GM19468 (cell line): ENCODE measurements around the gene ZNF684.
"Not testable (repeated sequence)": the region's sequence is repeated elsewhere in the genome, so short reads cannot be mapped to it uniquely, and the experiment has no call there.

ENCODE experiments used
- ATAC-seq: cut with Tn5 transposase; IDR thresholded peaks from one replicate; pipeline ENCODE4 v1.9.1; 2021; ENCODE audit warnings: mild to moderate bottlenecking, moderate library complexity, moderate number of reproducible peaks; ENCODE audit not compliant: unreplicated experiment; ENCODE audit errors: extremely low read depth

Gene ZNF684

DNA sequence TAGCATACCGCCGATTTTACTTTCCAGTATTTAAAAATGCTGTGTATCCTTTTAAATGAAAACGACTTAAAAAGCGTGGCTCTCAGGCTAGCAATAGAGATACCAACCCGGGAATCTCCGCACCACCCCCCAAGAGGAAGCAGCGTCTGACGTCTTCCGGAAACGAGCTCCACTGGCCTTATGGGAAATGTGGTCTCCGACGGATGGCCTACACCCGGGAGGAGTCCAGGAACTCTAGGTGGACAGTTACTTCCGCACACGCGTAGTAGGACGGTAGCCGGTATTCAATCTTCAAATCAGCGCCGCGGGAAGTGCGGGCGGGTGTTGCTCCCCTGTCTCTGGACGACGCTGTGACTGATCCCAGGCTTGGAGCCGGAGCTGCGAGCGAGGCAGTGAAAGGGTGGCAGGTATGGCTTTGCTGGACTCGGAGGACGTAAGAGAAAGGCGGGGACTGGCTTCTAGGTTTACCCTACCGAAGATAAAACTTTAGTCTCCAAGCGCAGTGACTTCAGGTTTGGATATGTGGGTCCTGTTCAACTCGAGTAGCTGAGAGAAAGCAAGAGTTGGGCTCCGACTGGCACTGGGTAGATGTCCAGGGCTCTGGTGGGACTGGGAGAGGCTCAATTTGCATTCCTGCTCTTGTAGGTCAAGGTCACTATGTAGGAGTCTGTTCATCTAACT lies at the start of gene ZNF684:
ZNF684 (plus strand) TSS at position 257 of the 681 bp plus-strand sequence. CDS start 1,530 bp downstream, outside the sequence.
- ATAC-seq = peak; percentile 60

DNA sequence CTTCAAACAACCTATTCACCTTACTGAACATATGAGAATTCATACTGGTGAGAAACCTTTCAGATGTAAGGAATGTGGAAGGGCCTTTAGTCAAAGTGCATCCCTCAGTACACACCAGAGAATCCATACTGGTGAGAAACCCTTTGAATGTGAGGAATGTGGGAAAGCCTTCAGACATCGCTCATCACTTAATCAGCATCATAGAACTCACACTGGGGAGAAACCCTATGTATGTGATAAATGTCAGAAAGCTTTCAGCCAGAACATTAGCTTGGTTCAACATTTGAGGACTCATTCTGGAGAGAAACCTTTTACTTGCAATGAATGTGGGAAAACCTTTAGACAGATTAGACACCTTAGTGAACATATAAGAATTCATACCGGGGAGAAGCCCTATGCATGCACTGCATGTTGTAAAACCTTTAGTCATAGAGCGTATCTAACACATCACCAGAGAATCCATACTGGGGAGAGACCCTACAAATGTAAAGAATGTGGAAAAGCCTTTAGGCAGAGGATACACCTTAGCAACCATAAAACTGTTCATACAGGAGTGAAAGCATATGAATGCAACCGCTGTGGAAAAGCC lies 36.0 kb upstream of the ZNF684 start:
- ATAC-seq = no peak

DNA sequence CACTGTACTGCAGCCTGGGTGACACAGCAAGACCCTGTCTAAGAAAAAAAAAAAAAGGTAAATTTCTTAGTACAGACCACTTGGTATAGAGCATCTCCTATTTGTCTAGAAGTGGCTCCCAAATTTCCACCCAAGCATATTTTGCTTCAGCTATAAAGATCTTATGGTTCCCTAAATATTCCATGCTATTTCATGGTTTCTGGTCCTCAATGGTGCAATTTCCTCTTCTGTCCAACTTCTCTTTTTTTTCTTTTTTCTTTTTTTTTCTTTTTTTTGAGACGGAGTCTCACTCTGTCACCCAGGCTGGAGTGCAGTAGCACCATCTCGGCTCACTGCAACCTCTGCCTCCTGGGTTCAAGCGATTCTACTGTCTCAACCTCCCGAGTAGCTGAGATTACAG lies 28.8 kb upstream of the ZNF684 start:
- not testable (repeated sequence) for ATAC-seq

DNA sequence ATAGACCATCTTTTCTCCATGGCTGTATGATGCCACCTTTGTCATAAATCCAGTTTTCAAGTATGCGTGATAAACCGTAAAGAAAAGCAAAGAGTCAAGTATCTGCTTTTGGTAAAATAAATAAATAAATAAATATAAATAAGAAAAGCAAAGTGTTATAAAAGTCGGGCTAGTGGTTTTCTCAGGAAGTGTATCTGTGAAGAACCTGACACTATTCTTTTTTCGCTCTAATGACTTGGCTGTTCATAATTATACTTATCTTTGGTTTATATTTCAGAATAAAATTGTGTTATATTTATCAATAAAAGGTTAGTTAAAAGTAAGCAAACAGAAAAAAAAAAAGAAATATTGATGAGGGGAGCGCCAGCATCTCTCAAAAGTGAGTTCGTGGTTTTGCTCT lies 23.5 kb upstream of the ZNF684 start:
- no peak for ATAC-seq

DNA sequence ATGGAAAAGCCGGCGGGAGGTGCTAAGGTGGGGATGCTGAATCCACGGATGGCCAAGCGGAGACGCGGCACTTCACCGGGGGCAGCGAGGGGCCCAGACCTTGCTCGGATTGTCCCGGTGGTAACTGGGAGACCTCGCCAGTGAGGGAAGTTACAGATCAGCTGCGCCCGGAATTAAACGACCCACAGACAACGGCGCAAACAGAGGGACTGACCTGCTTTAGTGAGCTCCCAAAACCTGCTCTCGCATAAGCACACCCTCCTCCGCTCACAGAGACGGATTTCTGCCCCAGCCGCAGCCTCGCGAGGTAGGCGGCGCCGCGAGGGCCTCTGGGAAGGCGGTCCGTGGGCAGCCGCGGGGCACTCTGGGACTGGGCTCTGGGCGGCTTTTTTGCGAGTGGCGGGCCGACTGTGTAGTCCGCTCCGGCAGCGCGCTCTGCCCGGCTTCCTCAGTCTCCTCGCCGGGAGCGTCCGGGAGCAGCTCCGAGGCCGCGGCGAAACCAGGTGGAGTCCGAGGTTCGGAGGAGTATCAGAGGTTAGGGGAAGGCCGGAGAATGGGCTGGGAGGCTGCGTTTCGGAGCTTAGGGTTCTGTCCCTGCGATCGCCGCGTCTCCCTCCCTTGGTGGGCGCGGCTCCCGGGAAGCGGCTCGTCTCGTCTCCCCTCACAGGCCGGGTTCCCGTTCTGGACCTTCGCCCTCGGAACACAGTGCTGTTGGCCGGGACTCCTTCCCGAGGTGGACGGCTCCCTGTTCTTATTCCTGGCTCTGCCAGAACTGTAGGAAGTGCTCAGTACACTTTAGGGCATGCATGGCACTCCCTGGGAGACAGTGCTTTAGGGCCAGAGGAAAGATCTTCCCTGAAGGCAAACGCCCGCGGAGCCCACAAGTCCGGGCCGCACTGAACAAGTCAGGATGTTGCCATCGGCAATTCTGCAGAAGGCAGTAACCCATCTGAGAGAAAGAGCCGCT lies 22.8 kb upstream of the ZNF684 start, which contains the start of gene EXO5:
EXO5 (plus strand) TSS at position 393 of the 967 bp plus-strand sequence. CDS start 5,778 bp downstream, outside the sequence.
- peak; percentile 19 for ATAC-seq

DNA sequence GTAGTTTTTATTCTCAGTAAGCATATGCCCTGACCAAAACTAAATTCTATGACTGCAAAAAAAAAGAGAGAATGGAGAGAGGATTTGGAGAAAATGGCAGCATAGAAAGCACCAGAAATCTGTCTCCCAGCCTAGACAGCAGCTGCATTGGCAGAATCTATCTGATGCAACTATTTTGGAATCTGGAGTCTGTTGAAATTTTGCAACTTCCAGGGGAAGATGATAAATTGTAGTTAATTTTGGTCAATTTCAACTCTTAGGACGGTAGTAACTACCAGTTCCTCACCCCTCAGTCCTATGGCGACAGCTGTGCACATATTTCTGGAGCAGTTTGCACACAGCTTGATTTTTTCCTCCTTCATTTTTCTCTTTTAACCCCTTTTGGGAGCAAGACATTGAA lies 11.9 kb upstream of the ZNF684 start:
- ATAC-seq = no peak

DNA sequence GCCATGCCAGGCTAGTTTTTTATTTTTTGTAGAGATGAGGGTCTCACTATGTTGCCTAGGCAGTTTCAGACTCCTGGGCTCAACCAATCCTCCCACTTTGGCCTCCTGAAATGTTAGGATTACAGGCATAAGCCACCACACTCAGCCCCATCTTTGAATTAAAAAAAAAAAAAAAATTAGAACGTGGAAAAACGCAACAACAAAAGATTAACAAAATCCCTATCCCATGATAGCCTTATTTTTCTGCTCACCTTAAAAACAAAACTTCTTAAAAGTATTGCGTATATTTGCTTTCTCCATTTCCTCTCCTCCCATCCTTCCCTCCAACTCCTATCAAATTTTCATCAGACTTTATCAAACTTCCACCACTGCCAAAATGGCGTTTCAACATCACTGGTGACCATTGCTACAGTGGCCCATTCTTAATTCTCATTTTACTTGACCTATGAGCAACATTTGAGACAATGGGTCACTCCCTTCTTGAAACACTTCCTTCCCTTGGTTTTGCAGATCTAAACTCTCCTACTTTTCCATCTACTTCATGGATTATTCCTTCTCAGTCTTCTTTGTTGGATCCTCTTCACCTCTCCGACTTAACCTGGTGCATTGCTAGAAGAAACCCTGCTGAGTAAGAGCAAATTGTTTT lies 579 bp upstream of the ZNF684 start:
- ATAC-seq = no peak

DNA sequence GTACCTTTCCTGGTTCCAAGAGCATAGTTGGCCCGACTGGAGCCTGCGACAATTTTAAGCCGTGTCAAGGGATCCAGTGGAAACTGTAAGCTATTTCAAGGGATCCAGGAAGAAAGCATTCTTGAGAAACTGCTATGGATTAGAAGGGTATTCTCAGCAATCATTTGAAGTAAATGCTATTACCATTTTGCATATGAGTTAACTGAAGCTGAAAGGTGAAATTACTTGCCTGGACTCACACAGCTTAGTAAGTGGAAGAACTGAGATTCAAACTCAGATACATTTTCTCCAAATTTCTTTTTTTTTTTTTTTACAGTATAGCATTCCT lies 589 bp downstream of the ZNF684 start:
- no peak for ATAC-seq

DNA sequence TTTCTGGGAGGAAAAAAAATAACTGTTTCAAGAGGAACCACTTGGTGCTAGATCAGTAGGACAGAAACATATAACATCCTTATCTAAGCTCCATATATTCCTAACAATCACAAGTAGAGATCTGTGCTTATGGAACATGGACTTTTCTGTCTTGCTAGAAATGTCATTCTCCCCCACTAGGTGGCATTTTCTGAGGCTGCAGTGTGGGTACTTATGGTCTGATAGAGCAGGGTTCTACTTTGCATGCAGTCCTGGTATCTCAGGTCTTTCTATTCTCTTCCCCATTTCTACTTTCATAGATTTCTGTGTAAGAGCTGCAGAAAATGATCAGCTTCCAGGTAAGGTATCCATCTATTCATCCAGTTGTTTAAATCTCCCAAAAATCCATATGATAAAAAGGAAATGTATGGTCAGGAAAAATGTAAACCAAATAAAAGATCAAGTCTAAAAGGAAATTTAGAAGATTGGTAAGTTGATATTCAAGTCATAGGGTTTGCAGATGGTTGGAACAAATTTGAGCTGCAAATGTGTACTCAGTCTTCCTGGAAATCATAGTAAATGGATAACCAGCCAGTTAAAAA lies 1.5 kb downstream of the ZNF684 start:
- no peak for ATAC-seq

DNA sequence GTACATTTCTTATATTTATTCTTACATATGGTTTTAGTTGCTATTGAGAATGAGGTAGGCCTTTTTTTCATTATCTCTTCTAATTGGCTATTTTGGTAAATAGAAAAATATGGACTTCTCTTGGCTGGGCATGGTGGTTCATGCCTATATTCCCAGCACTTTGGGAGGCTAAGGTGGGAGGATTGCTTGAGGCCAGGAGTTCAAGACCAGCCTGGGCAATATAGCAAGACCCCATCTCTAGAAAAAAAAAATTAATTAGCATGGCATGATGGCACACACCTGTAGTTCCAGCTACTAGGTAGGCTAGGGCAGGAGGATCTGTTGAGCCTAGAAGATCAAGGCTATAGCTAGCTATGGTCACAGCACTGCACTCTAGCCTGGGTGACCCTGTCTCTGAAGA lies 3.2 kb downstream of the ZNF684 start:
- no peak for ATAC-seq

DNA sequence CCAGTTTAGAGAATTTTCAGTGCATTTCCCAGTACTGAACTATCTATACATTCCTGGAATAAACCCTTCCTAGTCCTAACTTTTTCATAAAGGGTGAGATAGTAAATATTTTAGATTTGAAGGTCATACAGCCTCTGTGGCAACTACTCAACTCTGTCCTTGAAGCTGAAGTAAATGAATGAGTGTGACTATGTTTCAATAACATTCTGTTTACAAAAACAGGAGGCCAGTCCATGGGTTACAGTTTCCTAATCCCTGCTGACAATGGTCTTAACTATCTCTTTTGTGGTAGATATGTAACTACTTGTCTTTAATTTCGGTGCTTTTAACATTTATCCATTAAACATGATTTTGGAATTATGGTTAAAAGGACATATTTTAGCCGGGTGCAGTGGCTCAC lies 4.3 kb downstream of the ZNF684 start:
- no peak for ATAC-seq

DNA sequence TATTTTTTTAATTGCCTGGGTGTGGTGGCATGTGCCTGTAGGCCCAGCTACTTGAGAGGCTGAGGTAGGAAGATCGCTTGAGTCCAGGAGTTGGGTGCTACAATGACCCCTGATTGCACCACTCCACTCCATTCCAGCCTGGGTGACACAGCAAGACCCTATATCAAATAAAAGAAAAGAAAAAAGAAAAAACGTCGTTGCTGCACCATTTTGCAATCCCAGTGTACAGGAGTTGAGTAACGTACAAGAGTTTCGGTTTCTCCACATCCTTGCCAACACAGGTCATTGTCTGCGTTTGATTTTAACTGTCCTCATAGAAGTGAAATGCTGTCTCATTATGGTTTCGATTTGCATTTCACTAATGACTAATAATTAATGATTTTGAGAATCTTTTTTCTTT lies 7.9 kb downstream of the ZNF684 start:
- ATAC-seq = no peak

DNA sequence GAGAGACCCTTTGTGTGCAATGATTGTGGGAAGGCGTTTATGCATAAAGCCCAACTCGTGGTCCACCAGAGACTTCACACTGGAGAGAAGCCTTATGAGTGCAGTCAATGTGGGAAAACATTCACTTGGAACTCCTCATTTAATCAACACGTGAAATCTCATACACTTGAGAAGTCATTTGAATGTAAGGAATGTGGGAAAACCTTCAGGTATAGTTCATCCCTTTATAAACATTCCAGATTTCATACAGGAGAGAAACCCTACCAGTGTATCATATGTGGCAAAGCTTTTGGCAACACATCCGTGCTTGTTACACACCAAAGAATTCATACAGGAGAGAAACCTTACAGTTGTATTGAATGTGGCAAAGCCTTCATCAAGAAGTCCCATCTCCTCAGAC lies 15.5 kb downstream of the ZNF684 start:
- no peak for ATAC-seq

DNA sequence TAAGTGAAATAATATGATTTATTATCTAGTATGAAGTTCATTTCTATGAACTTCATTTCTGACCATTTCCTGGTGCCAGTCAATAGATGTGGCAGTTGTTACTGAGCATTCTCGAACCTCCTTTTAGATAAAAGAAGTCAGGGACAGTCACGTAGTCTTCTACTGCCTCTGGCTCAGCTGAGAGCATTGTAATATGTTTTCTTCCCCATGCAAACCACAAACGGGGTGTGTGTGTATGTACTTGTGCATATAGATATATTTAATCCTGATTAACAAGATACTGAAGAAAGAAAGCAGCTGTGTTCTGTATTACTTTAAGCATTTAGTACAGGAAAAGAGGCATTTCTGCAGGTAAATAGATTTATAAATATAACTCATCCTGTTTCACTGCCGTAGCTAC lies 21.6 kb downstream of the ZNF684 start:
- no peak for ATAC-seq

DNA sequence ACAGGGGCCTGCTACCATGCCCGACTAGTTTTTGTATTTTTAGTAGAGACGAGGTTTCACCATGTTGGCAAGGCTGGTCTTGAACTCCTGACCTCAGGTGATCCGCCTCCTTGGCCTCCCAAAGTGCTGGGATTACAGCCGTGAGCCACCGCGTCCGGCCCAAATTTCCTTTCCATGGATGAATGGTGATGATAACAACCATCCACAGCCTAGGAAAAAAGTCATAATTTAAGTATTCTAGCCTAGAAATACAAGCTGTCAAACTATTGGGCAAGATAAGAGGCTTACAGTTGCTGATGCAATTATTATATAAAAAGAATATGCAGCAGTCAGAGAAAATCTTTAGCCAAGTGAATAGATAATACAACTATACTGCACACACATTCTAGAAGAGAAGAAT lies 23.4 kb downstream of the ZNF684 start:
- ATAC-seq = not testable (repeated sequence)

DNA sequence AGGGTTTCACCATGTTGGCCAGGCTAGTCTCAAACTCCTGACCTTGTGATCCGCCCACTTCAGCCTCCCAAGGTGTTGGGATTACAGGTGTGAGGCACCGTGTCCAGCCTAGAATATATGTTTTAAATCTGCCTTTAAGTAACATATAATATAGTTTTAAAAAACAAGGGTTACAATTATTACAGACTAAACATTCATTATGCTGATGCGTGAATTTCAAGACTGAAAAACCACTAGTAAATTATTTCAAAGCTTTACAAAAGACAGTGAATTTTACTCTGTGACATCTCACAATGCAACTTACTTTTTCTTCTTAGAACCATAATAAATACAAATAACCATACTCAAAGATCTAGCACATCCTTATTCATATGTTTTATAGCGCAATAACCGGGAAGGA lies 24.7 kb downstream of the ZNF684 start:
- no peak for ATAC-seq

DNA sequence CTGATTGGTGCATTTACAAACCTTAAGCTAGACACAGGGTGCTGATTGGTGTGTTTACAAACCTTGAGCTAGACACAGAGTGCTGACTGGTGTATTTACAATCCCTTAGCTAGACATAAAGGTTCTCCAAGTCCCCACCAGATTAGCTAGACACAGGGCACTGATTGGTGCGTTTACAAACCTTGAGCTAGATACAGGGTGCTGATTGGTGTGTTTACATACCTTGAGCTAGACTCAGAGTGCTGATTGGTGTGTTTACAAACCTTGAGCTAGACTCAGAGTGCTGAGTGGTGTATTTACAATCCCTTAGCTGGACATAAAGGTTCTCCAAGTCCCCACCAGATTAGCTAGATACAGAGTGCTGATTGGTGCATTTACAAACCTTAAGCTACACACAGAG lies 26.8 kb downstream of the ZNF684 start:
- not testable (repeated sequence) for ATAC-seq

DNA sequence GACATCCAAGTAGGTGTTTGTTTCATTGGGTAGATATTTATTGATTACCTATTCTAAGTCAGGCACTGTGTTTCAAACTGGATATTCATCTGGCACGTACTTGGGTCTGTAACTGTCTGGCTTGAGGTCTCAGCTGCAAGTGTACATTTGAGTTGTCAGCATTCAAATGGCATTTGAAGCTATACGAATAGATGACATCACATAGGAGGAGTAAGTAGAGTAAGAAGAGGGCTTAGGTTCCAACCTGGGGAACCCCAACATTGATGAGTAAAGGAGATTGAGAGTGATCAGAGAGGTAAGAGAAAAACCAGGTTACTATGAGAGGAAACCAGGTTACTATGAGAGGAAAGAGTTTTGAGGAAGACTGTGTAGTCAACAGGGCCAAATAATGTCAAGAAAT lies 30.7 kb downstream of the ZNF684 start:
- no peak for ATAC-seq

DNA sequence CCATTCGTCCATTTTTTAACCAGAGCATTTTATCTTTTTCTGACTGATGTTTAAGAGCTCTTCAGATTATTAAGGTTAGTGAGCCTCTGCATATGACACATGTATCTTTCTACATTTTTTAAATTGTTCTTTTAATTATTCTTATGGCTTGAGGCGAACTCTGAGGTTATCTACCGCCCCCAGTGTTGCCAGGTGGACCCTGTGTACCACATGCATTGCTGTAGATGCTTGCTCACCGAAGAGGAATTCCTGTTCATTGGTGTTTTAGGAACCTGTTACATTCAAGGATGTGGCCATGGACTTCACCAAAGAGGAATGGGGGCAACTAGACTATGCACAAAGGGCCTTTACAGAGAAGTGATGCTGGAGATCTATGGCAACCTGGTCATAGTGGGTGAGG lies 31.8 kb downstream of the ZNF684 start:
- ATAC-seq = no peak

DNA sequence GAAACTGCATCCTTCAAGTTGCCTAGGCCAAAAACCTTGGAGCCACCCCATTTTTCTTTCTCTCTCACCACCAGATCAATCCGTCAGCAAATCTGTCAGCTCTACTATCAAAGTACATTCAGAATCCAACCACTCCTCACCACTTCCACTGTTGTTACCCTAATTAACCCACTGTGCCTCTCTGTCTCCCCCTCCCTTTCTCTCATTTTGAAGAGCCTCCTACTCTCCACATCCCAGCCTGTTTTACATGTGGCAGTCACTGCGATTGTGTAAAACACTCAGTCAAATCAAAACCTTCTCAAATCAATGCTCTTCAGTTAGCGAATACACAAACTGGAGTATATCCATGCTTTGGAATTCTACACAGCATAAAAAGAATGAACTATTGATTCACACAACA lies 33.1 kb downstream of the ZNF684 start:
- ATAC-seq = no peak
